Endothelial cell of umbilical vein (primary cell): ENCODE results near the gene CLDN3. TPM values are rescaled to one million over a fixed set of nuclear protein-coding genes. Genes with fewer than 3 reads are reported as not detected.

ENCODE experiments used
- BruUV-seq: library from RNA; stranded (reverse); fragments of 400-500 nt; replicated peaks from 2 replicates; lab custom pipeline; 2021; lab: Mats Ljungman, UMichigan
- CTCF ChIA-PET: fragments of 300-600, 350-600 bp; sonication (Branson Sonifier 250); formaldehyde crosslinking; loops from one replicate; lab custom pipeline; 2021; ENCODE audit warnings: antibody characterized with exemption, inconsistent platforms; lab: Charles Lee
- POLR2A ChIA-PET: fragments of 300-600, 350-600 bp; sonication (Branson Sonifier 250); formaldehyde crosslinking; loops from one replicate; lab custom pipeline; 2021; ENCODE audit warnings: antibody characterized with exemption, inconsistent platforms; lab: Charles Lee
- DNase-seq: peaks from one replicate; pipeline ENCODE4 v3.0.0-alpha.2; 2011; ENCODE audit warnings: low read depth, low spot score
- FAIRE-seq: peaks from 2 replicates; lab custom pipeline; 2011; peaks lifted over from hg19 to GRCh38; lab: Jason Lieb, UNC
- H2AFZ ChIP-seq: 2 replicates; pipeline ENCODE4 v1.6.0; 2012; ENCODE audit warnings: low read depth, low read length, control low read depth, inconsistent platforms
- H3K27ac ChIP-seq: 2 replicates; pipeline ENCODE4 v1.5.1; 2011; ENCODE audit warnings: low read depth, mild to moderate bottlenecking, control low read depth, low read length, moderate library complexity; ENCODE audit not compliant: insufficient read depth
- H3K27me3 ChIP-seq, 2 experiments: 2 replicates each; pipeline versions ENCODE4 v1.6.0 to v1.6.1; 2011; ENCODE audit warnings: low read length in 2 of 2, mixed read lengths in 1 of 2; ENCODE audit not compliant: control insufficient read depth in 2 of 2, insufficient read depth in 2 of 2
- H3K36me3 ChIP-seq, 2 experiments: 2 replicates in 1 of 2; 3 replicates in 1 of 2; pipeline ENCODE4 v1.5.1; 2011; ENCODE audit warnings: low read length in 2 of 2, mild to moderate bottlenecking in 1 of 2, moderate library complexity in 1 of 2; ENCODE audit not compliant: control insufficient read depth in 2 of 2, insufficient read depth in 2 of 2; ENCODE audit errors: extremely low read depth in 1 of 2
- H3K4me1 ChIP-seq: 3 replicates; pipeline ENCODE4 v1.5.1; 2011; ENCODE audit warnings: mild to moderate bottlenecking, low read length; ENCODE audit not compliant: control insufficient read depth, insufficient read depth; ENCODE audit errors: extremely low read depth
- H3K4me2 ChIP-seq: 2 replicates; pipeline ENCODE4 v1.6.1; 2011; ENCODE audit warnings: low read length, control low read depth, mixed read lengths; ENCODE audit not compliant: insufficient read depth
- H3K4me3 ChIP-seq, 3 experiments: fragments of 200-600 bp in 1 of 3; sonication (generic), shearing (Covaris generic) in 1 of 3; replicated peaks in 1 of 3; 2 replicates each; pipeline ENCODE4 v1.5.1; 2011 to 2016; ENCODE audit warnings: control low read depth in 3 of 3, low read length in 3 of 3, mild to moderate bottlenecking in 2 of 3, inconsistent platforms in 1 of 3, low read depth in 1 of 3, moderate library complexity in 1 of 3; ENCODE audit not compliant: insufficient read depth in 1 of 3
- H3K79me2 ChIP-seq: 2 replicates; pipeline ENCODE4 v1.6.0; 2012; ENCODE audit warnings: low read length, inconsistent platforms; ENCODE audit not compliant: control insufficient read depth, insufficient read depth
- H3K9ac ChIP-seq: replicated peaks from 2 replicates; pipeline ENCODE3; 2011; ENCODE audit warnings: low read length, control low read depth; ENCODE audit not compliant: insufficient read depth; ENCODE audit errors: extremely low read depth
- H3K9me1 ChIP-seq: replicated peaks from 3 replicates; pipeline ENCODE4 v1.6.0; 2011; ENCODE audit warnings: mild to moderate bottlenecking, low read length; ENCODE audit not compliant: control insufficient read depth, insufficient read depth; ENCODE audit errors: extremely low read depth
- H3K9me3 ChIP-seq: replicated peaks from 2 replicates; pipeline ENCODE4 v1.5.1; 2012; ENCODE audit warnings: low read length, inconsistent platforms; ENCODE audit not compliant: control insufficient read depth, insufficient read depth
- H4K20me1 ChIP-seq: replicated peaks from 2 replicates; pipeline ENCODE3; 2011; ENCODE audit warnings: mild to moderate bottlenecking, low read length; ENCODE audit not compliant: control insufficient read depth, insufficient read depth; ENCODE audit errors: extremely low read depth
- CTCF ChIP-seq, 2 donors: IDR thresholded peaks; 1 replicate in 1 of 2; 2 replicates in 1 of 2; pipeline ENCODE4 v1.5.1; 2011; ENCODE audit warnings: low read length in 2 of 2, mild to moderate bottlenecking in 2 of 2, moderate library complexity in 2 of 2, control low read depth in 1 of 2, inconsistent platforms in 1 of 2, low read depth in 1 of 2; ENCODE audit not compliant: insufficient read depth in 1 of 2; ENCODE audit errors: extremely low read depth in 1 of 2
- EZH2 ChIP-seq: IDR thresholded peaks from 2 replicates; pipeline ENCODE4 v1.6.1; 2012; ENCODE audit warnings: borderline replicate concordance, low read depth, mild to moderate bottlenecking, moderate library complexity, low read length, inconsistent platforms; ENCODE audit not compliant: severe bottlenecking
- FOS ChIP-seq: IDR thresholded peaks from 2 replicates; pipeline ENCODE4 v1.6.1; 2011; ENCODE audit warnings: mild to moderate bottlenecking, low read length, moderate library complexity, borderline replicate concordance; ENCODE audit not compliant: insufficient read depth
- GATA2 ChIP-seq: IDR thresholded peaks from 2 replicates; pipeline ENCODE4 v1.7.0; 2011; ENCODE audit warnings: low read depth, mild to moderate bottlenecking, moderate library complexity, mixed read lengths, low read length; ENCODE audit not compliant: insufficient read length, insufficient read depth
- JUN ChIP-seq: IDR thresholded peaks from 2 replicates; pipeline ENCODE4 v1.6.1; 2011; ENCODE audit warnings: borderline replicate concordance, low read depth; ENCODE audit not compliant: insufficient read length, insufficient read depth
- MAX ChIP-seq: IDR thresholded peaks from 2 replicates; pipeline ENCODE4 v1.6.1; 2011; ENCODE audit not compliant: insufficient read depth, insufficient read length
- MYC ChIP-seq: IDR thresholded peaks from one replicate; pipeline ENCODE4 v1.6.1; 2011; ENCODE audit warnings: mild to moderate bottlenecking, low read depth, low read length
- POLR2A ChIP-seq: IDR thresholded peaks from 2 replicates; pipeline ENCODE4 v1.6.1; 2012; ENCODE audit warnings: low read depth, mild to moderate bottlenecking, control low read depth, low read length
- POLR2AphosphoS5 ChIP-seq: IDR thresholded peaks from 2 replicates; pipeline ENCODE4 v1.6.1; 2012; ENCODE audit warnings: low read depth, mild to moderate bottlenecking, control low read depth, low read length, moderate library complexity; ENCODE audit not compliant: insufficient read depth
- dilution Hi-C: fragments of 300-500 bp; cut with MboI; formaldehyde crosslinking; loops from one replicate; pipeline ENCODE4 v1.15.0; 2019; ENCODE audit warnings: low sequenced_read_pairs; ENCODE audit not compliant: extremely low pct_ligation_motif_present
- intact Hi-C: fragments of 100-400 bp; cut with micrococcal nuclease; formaldehyde crosslinking; loops from one replicate; pipeline ENCODE4 v1.10.0; 2022
- polyA plus RNA-seq, 4 experiments: library from polyadenylated mRNA; depleted of rRNA in 3 of 4; stranded (reverse) in 3 of 4; unstranded in 1 of 4; fragments of >200 nt; gene quantifications; 2 replicates each; pipeline versions ENCODE4 v1.2.1 to v1.2.3, GENCODE V29; 2011 to 2012; ENCODE audit warnings: missing spikeins in 1 of 4
- total RNA-seq: library from RNA; stranded (reverse); gene quantifications from 2 replicates; pipeline ENCODE4 v1.2.3, GENCODE V29; 2021

The CLDN3 gene
- total and polyA plus RNA-seq, 2 donors (not counting 3 experiments of a cell fraction or from before 2014, with no cell fraction given) = 0.62 to 1.9 TPM

GRCh38 chr7:73766556-73767229, 3.4 kb downstream of the CLDN3 start:
- H3K4me2 ChIP-seq = no peak overlapping the region
- H3K4me1 ChIP-seq = no peaks in the 10 kb centered on the region
- POLR2A ChIA-PET = no interaction called here
- H3K27ac ChIP-seq = no peak overlapping the region
- H3K27me3 ChIP-seq = peaks cover 5% of the 10 kb centered on the region in 2 experiments
- no peaks in the 10 kb centered on the region for H3K36me3 ChIP-seq
- no peaks in the 10 kb centered on the region for H3K79me2 ChIP-seq
- no peaks in the 10 kb centered on the region for H3K9me1 ChIP-seq
- no peak overlapping the region for H3K4me3 ChIP-seq
- no peak overlapping the region for H3K9ac ChIP-seq
- H4K20me1 ChIP-seq = no peaks in the 10 kb centered on the region
- no peak overlapping the region for H2AFZ ChIP-seq
- no TSS peak for BruUV-seq
- CTCF ChIA-PET = no interaction called here
- DNase-seq (no peak), FAIRE-seq (no peak)
- TF ChIP-seq POLR2A = no peak
- no peak for TF ChIP-seq FOS
- no peak for TF ChIP-seq MAX
- TF ChIP-seq EZH2 = no peak
- no peak for TF ChIP-seq CTCF (IDR thresholded peaks at IDR 0.05; ENCODE audit: extremely low read depth in 1 of 2, insufficient read depth in 1 of 2, low read depth in 1 of 2, low read length in 2 of 2)
- no peak for TF ChIP-seq GATA2
- TF ChIP-seq POLR2AphosphoS5 = no peak
- no peak for TF ChIP-seq MYC
- no peak for TF ChIP-seq JUN
- dilution Hi-C loops (no loop called here), intact Hi-C loops (no loop called here)
- no peaks in the 10 kb centered on the region for H3K9me3 ChIP-seq
